C4-2B (cell line): ENCODE results near the gene ENTPD1.

Experiments used
- ZFX ChIP-seq: fragments of 450-650 bp; IDR thresholded peaks from 2 replicates; pipeline ENCODE4 v1.6.1; 2017
- TF ChIP-seq, protein P1 (sequence below): fragments of 450-650 bp; conservative IDR thresholded peaks from 2 replicates; pipeline ENCODE4 v1.5.1; 2017; ENCODE audit warnings: mild to moderate bottlenecking

DNA sequence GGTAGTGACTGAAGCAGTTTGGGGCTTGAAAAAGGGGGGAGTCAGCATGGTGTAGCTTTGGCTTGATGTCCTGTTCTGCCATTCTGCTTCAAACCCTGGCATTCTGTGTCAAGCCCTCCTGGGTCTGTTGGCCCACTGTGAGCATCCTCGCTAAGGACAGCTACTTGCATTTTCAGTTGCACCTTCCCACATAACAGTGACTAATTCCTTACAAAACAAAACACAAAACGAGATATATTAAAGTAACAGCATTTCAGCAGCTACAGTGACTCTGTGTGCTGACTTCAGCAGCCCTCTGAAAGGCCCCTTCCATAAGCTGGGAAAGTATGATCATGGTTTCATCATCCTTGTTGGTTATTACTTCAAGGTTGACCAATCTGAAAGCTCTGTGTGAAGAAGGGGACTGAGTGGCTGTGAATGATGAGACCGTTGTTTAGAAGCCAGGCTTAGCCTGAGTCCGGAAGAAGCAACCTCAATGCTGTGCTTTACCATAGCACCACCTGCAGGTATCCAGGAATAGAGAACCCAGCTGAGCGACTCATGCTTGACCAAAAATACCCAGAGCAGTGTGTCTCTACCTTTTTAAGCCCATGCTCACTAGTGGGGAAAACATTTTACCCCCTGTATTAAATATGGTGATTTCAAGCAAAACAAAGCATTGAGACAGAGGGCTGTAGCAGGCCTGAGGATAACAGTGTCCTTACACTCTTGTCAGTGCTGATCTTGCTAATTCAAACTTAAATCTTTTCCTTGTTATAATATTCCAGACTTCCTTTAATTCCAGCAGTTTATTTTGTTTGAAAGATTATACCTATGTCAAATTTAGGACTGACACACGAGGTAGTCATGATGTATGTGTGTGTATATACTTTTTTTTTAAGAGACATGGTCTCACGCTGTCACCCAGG, 109.2 kb downstream of the ENTPD1 start:
- no peak for TF ChIP-seq ZFX
- TF ChIP-seq, protein P1, sequence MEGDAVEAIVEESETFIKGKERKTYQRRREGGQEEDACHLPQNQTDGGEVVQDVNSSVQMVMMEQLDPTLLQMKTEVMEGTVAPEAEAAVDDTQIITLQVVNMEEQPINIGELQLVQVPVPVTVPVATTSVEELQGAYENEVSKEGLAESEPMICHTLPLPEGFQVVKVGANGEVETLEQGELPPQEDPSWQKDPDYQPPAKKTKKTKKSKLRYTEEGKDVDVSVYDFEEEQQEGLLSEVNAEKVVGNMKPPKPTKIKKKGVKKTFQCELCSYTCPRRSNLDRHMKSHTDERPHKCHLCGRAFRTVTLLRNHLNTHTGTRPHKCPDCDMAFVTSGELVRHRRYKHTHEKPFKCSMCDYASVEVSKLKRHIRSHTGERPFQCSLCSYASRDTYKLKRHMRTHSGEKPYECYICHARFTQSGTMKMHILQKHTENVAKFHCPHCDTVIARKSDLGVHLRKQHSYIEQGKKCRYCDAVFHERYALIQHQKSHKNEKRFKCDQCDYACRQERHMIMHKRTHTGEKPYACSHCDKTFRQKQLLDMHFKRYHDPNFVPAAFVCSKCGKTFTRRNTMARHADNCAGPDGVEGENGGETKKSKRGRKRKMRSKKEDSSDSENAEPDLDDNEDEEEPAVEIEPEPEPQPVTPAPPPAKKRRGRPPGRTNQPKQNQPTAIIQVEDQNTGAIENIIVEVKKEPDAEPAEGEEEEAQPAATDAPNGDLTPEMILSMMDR: peak; percentile 72
